ENCODE measurements around the gene PJVK.
"Not testable (repeated sequence)": the region's sequence is repeated elsewhere in the genome, so short reads cannot be mapped to it uniquely, and the experiment has no call there.

PJVK gene

GRCh38 chr2:178450774-178451525 is at the start of gene PJVK, which contains the start of gene PRKRA:
Gene PJVK, plus strand, starts transcription at chr2:178451378. Its CDS starts 2,032 bp downstream, at chr2:178453410.
Gene PRKRA, minus strand, starts transcription at chr2:178451175. Its CDS starts 145 bp downstream, at chr2:178451030.
- peak; percentile 93 for DNase-seq

- no peak for DNase-seq
These were observed 49.2 kb upstream of the PJVK start for GRCh38 chr2:178401994-178402437.

GRCh38 chr2:178403671-178404306 is 47.4 kb upstream of the PJVK start:
- DNase-seq = no peak

- no peak for DNase-seq
These were observed 46.8 kb upstream of the PJVK start for GRCh38 chr2:178404368-178404767.

GRCh38 chr2:178409261-178409660 is 41.9 kb upstream of the PJVK start:
- DNase-seq = no peak

- no peak for DNase-seq
These were observed 39.1 kb upstream of the PJVK start for GRCh38 chr2:178412047-178412446.

- DNase-seq = not testable (repeated sequence)
These were observed 38.7 kb upstream of the PJVK start for GRCh38 chr2:178412453-178412852.

- DNase-seq = peak; percentile 47
These were observed 37.5 kb upstream of the PJVK start for GRCh38 chr2:178413472-178414265.

- DNase-seq = peak; percentile 86
These were observed 36.6 kb upstream of the PJVK start for GRCh38 chr2:178414266-178415247.

GRCh38 chr2:178415979-178416378 is 35.2 kb upstream of the PJVK start:
- DNase-seq = no peak

- DNase-seq = no peak
These were observed 33.3 kb upstream of the PJVK start for GRCh38 chr2:178417916-178418315.

- DNase-seq = no peak
These were observed 32.8 kb upstream of the PJVK start for GRCh38 chr2:178418426-178418825.

- DNase-seq = no peak
These were observed 32.1 kb upstream of the PJVK start for GRCh38 chr2:178419123-178419522.

- no peak for DNase-seq
These were observed 30.6 kb upstream of the PJVK start for GRCh38 chr2:178420463-178420999.

- DNase-seq = no peak
These were observed 29.1 kb upstream of the PJVK start for GRCh38 chr2:178422097-178422496.

- DNase-seq = not testable (repeated sequence)
These were observed 27.4 kb upstream of the PJVK start for GRCh38 chr2:178423746-178424145.

- DNase-seq = no peak
These were observed 25.8 kb upstream of the PJVK start for GRCh38 chr2:178425255-178425827.

GRCh38 chr2:178426388-178426787 is 24.8 kb upstream of the PJVK start:
- DNase-seq = no peak

GRCh38 chr2:178427458-178427857 is 23.7 kb upstream of the PJVK start:
- no peak for DNase-seq

- DNase-seq = no peak
These were observed 22.8 kb upstream of the PJVK start for GRCh38 chr2:178428396-178428806.

GRCh38 chr2:178429336-178429735 is 21.8 kb upstream of the PJVK start:
- DNase-seq = no peak

GRCh38 chr2:178436662-178437061 is 14.5 kb upstream of the PJVK start:
- DNase-seq = no peak
